GM21367 (cell line): ENCODE measurements around the gene C16orf96.

Experiments used
- ATAC-seq: cut with Tn5 transposase; IDR thresholded peaks from one replicate; pipeline ENCODE4 v1.9.1; 2021; ENCODE audit not compliant: unreplicated experiment

C16orf96 gene

DNA sequence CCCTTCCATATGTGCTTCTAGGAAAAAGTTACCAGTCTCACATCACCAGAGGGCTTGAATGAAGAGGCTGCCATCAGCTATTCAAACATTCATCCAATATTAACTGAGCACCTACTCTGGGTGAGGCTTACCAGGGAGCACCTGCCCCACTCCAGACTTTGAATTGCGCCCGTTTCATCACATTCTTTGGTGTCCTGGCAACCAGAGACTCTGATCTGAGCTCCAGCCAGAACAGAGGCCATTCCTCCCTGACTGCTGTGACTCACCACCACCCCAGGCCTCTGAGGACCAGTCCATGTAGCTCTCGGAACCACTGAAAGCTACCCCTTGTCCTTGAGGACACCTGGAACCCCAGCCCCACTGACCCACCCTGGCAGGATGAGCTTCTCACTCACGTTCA lies at the start of gene C16orf96:
TSS of gene C16orf96 (plus strand) at position 229 of the 400 bp plus-strand sequence. CDS start at position 379, 150 bp downstream.
- ATAC-seq = no peak

DNA sequence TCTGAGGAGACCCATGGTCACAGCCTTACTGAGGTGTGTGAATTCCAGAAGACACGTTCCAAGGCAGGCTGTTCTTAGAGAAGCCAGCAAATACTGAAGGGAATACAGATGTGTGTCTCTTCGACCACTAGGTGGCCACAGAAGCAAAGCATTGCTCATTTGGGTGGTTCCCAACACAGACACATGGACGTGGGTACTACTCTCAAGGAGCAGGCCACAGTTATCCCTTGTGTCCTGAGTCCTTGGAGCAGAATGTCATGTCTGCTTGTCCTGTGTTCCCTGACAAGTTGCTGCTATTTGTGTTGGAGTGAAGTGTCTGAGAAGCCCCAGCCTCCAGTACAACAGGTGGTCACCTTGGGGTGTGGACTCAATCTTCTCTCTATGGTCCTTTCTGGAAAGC lies 49.7 kb upstream of the C16orf96 start:
- no peak for ATAC-seq

DNA sequence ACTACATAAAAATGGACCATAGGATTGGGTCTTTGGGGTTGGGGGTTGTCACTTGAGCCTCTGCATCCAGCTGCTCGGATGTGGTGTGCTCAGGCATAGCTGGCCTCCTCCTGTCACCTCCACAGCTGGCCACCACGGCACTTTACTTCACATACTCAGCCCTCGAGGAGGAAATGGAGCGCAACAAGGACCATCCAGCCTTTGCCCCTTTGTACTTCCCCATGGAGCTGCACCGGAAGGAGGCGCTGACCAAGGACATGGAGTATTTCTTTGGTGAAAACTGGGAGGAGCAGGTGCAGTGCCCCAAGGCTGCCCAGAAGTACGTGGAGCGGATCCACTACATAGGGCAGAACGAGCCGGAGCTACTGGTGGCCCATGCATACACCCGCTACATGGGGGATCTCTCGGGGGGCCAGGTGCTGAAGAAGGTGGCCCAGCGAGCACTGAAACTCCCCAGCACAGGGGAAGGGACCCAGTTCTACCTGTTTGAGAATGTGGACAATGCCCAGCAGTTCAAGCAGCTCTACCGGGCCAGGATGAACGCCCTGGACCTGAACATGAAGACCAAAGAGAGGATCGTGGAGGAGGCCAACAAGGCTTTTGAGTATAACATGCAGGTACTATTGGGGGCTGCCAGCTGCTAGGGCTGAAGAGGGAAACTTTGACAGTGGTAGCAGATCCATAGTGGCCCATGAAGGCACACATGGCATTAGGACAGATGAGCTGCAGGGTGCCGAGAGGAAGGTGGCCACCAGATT lies 48.4 kb upstream of the C16orf96 start:
- ATAC-seq = no peak

DNA sequence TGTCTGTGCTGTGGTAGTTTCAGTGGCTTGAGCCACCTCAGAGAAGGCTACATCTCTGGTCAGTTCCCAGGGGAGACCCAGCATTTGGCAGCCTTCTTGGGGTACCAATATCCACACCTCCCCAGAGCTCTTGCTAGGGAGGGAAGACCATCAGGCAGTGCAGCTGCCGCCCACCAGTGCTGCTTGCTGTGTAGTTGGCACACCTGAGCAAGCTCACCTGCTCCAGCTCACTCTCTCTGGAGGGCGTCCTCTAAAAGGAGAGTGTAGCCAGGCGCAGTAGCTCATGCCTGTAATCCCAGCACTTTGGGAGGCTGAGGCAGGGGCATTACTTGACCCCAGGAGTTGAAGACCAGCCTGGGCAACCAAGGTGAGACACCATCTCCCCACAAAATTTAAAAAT lies 47.3 kb upstream of the C16orf96 start:
- no peak for ATAC-seq

DNA sequence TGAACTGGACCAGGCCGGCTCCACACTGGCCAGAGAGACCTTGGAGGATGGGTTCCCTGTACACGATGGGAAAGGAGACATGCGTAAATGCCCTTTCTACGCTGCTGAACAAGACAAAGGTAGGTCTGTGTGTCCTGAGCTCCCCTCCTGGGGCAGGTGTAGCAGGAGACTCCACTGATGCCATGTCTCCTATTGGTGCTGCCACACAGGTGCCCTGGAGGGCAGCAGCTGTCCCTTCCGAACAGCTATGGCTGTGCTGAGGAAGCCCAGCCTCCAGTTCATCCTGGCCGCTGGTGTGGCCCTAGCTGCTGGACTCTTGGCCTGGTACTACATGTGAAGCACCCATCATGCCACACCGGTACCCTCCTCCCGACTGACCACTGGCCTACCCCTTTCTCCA lies 46.7 kb upstream of the C16orf96 start:
- no peak for ATAC-seq

DNA sequence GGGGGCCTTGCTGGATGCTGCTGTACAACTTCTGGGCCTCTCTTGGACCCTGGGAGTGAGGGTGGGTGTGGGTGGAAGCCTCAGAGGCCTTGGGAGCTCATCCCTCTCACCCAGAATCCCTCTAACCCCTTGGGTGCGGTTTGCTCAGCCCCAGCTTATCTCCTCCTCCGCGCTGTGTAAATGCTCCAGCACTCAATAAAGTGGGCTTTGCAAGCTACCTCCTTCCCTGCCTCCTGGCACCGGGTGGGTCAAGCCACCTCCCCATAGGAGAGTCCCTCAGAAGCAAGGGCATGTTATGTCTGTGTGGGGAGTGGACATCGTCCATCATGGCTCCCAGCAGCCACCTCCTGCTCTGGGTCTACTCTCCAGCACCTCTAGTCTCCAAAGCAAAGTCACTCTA lies 46.0 kb upstream of the C16orf96 start:
- no peak for ATAC-seq

DNA sequence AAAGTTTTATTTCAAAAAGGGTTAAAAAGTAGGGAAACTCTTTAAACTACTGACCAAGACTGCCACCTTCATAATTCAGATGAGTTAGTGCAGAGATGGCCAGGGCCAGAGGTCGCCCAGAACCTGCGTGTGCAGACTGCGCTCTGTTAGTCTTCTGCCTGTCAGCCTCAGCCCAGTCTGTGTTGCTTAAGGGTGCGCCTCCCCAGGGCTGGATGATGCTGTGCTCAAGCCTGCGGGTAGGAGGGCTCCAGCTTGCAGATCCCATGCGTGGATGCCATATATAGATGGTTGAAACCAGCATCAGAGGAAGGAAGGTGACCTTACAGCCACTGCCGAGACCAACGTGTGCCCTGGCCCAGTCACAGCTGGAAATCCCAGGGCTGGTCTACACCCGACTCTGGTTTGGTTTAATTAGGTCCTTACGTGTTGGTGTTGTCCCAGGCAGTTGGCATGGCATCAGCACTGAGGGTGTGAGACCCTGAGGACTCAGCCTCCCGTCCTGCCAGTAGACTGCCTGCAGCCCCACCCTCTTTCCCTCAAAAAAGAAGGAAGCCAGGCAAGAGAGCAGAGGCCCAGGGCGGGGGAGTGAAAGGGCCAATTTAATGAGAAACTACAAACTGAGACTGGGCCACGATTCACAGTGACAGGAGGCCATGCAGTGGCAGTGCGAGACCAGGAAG lies 45.3 kb upstream of the C16orf96 start:
- ATAC-seq = no peak

DNA sequence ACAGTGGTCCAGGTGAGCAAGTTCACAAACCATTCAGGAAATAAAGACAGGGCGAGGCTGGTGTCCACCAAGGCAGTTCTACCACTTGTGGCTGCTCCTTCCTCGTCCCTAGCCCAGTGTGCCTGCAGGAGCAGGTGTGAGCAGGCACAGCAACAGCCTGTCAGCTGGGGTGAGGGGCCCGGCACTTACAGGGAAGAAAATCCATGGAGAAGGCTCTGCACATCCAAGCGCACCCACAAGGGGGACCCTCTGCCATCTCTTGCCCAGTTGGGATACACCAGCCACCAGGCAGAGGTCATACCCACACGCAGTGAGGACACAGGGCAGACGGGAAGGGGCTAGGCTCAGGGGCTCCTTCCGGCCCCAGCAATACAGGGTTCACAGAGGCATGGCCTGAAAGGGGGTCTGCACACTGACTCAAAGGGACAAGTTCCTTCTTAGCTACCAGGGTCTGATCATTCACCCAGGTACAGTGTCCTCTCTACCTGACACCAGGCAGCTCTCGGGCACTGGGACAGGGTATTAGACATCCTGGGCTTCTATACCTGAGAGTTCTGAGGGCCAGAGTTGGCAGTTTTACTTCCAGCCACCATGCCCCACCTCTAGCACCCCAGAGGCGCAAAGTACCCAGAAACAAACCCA lies 44.6 kb upstream of the C16orf96 start:
- no peak for ATAC-seq

DNA sequence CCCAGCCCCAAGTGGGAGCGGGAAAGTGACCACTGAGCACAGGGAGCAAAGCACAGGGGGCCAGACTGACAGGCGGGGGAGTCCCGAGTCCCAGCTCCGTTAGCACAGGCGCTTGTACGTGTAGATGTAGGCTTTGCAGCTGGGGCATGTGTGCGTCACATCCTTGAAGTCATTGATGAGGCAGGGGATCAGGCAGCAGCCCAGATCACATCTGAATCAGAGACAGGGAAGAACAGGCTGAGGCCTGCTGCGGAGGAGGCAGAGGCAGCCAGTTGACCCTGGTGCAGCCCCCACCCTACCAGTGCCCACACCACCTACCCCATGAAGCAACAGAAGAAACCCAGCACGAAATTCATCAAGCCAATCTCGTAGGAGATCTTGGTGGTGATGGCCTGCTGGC lies 43.7 kb upstream of the C16orf96 start:
- no peak for ATAC-seq

DNA sequence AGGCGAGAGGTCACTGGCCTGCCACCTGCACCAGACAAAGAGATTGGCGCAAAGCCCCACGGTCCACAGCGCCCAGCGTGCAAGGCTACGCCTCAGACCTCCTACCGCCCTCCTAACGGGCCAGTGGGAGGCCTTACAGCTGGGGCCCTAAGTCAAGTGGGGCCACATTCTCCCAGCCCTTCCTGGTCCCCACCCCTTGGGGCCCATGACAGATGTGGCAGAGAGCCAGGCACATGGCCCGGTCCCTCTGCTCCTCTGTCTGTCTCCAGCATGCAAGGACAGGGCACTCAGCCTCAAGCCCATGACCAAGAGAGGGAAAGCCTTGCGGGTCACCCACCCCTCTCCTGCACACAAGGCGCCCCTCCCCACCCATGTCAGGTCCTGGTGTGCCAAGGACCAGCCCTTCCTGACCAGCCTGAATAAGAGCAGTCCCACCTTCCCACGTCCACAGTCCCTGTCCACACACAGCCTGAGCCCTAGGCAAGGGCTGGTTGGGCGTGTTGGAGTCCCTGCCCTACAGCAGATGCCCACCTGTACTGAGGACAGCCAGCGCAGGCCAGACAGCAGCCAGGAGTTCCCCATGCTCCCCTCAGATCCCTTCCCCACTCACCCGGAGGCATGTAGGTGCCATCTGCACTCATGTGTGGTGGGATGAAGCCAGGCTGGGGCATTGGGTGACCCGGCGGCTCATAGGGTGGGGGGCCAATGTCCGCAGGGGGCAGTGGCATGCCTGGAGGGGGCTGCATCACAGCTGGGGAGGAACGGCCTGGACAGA lies 42.9 kb upstream of the C16orf96 start:
- ATAC-seq = no peak

DNA sequence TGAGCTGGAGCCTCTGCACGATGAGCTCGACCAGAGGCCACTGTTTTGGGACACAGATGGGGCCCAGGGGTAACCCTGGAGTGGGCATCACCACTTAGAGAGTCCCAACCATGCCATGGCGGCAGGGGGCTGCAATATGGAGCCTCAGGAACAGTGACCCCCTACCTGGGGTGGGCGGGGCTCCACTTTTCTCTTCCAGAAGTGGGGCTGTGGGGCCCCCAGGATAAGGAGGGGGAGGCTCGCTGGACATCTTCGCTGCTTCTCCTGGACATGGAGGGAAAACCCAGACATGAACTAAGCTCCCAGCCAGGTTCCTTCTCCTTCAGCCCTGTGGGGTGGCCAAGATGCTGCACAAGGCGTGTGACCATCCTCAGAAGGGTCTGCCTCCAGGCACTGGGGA lies 42.3 kb upstream of the C16orf96 start:
- ATAC-seq = no peak

DNA sequence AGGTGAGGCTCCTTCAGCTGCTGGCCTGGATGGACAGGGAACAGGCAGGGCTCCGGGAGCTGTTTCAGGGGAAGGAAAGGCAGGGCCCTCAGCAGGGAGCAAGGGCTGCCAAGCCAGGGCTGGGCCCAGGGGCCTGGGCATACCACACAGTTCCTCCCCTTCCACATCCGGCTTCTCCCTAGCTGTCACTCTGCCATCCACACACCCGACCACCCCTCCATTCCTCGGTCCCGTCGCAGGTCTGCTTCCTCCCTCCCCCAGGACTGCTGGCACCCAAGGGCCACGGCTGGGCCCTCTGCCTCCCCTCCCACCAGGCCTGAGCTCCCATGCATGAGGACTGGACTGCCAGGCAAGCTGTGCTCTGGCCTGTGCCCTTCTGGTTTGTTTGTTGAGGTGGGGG lies 41.5 kb upstream of the C16orf96 start:
- ATAC-seq = no peak

DNA sequence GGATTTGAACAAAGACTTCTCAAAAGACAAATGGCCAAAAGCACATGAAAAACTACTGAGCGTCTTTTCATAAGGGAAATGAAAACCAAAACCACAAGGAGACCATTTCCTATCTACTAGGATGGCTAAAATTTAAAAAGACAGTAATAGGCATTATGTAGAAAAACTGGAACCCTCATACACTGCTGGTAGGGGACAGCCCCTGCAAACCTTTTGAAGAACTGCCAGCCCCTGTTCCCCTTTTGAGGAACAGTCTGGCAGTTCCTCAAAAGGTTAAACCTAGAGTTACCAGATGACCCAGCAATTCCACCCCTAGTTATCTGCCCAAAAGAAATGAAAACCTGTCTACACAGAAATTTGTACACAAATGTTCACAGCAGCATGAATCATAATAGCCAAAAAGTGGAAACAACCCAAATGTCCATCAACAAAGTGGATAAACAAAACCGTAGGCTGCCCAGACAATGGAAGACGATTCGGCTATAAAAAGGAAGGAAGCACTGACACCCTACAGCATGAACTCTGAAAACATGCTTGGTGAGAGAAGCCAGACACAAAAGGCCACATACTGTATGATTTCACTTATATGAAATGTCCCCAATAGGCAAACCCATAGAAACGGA lies 40.4 kb upstream of the C16orf96 start:
- ATAC-seq = no peak

DNA sequence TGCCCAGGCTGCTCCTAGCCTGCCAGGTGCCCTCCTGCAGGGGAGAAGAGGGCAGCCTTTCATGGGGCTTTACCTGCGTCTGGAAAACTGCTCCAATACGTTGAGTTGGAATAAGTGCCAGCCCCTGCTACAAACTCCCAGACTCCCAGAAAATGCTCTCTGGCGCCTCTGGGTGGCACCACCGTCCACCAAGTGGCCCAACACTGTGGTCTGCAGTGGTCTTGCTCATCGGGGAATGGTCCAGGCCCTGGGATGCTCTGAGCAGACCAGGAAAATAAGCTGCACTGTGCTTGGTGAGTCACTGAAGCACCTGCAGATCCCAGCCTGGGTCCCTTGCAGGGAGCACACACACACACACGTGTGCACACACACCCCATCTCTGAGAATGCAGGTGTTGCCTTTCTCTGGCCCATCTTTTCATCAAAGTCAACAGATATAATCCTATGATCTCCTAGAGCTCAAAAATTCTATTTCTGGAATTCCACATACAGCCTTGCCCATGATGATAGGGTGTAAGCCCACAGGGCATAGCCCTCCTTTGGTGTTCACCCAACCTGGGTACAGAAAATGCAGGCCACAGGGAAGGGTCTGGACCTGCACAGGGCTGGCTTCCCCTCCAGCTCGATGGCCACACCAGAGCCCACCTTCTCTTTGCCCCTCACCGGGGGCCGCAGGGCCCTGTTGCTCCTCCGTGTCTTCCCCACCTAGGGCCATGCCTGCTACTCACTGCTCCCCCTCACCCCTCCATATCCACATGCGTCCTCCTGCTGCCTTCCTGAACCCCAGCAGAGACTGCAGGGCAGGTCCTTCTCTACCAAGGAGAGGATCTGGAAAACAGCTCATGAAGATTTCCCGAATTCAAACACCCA lies 38.1 kb upstream of the C16orf96 start:
- no peak for ATAC-seq

DNA sequence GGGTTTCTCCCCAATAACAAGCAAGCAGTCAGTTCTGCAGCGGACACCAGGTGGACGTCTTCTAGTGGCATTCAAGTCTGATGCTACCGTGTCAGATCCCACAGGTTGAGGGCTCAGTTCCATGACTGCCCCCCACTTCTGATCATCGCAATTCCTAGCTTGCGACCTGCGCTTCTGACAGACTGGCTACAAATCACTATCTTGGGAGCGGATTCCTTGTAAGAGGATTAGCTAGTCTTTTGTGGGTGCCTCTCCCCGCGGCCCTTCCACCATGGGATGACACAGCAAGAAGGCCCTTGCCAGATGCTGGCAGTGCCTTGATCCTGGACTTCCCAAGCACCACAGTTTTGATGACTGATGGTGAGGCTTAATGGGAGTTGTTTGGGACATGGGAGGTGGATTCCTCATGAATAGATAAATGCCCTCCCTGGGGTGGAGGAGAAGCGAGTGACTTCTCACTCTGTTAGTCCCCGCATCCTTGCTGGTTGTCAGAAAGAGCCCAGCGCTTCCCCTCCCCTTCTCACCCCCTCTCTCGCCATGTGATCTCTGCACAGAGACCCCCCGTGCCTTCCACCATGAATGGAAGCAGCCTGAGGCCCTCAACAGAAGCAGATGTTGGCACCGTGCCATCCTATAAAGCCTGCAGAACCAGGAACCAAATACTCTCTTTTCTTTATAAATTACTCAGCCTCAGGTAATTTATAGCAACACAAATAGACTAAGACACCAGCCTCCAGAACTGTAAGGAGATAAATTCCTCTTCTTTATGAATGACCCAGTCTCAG lies 36.7 kb upstream of the C16orf96 start:
- no peak for ATAC-seq

DNA sequence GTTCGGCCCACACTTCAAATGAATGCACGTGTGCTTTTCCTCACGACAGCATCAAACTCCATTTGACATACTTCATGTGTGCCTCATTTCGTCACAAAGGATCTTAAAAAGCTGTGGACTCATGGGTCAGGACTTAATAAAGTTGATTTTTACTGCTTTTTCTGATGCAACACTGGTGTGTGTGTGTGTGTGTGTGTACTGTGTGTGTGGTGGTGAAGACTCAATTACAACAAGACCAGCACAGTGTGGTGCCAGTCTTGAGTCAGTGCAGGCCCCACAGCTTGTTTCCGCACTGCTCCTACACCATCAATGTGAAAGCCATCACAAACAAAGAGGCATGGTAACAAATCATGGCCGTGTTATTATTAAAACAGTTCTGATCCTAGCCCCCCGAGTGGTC lies 35.2 kb upstream of the C16orf96 start:
- no peak for ATAC-seq

DNA sequence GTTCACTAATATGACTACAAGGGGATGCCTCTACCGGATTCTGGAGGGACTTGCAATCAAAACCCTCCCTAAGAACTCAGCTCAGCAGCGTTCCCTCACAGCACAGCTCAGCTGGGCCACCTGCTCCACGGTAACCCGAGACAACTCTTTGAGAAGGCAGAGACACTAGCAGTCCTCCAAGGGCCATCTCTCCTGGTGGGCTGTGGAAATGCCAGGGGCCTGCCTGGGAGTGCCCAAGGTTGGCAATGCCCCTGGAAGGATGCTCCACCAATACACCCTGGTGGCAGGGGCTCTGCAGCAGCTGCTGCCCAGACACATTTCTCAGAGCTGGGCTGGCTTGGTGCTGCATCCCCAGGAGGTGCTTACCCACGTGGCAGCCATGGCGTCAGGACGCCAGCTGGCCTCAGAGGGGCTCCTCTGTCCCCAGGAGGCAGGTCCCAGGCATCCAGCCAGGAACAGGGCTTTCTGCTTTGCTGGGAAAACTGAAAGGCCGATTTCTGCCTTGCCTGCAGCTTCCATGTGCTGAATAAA lies 34.0 kb upstream of the C16orf96 start:
- no peak for ATAC-seq

DNA sequence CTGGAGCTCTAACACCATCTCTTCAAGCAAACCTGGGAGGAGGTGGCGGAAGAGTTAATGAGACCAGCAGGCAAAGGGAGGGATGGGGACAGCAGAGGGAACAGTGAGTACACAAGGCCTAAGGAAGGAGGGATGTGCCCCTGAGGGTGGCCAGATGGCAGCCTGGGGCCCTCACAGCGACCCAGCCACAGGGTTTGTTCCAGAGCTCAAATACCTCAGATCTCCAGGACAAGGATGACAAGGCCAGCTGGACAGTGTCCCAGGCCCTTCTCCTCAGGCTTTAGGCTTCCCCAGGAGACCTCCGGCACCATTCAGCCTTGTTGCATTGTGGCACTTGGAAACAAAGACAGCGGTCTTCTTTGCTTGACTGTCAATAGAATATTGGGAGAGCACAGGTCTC lies 32.5 kb upstream of the C16orf96 start:
- ATAC-seq = no peak

DNA sequence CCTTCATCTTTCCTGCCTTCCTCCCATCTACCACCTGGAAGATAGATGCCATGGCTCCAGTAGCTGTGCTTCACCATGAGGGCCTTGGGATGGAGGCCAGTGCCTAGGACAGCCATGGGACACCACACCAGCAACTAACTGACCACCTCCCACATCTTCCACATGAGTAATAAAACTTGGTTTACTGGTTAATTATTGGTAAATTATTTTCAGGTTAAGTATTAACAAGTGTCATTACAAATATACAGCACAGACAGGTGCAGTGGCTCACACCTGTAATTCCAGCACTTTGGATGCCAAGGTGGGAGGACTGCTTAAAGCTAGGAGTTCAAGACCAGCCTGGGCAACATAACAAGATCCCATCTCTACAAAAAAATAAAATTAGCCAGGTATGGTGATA lies 31.6 kb upstream of the C16orf96 start:
- ATAC-seq = no peak
